ENCODE data around the gene SLC7A1.

Gene SLC7A1

DNA sequence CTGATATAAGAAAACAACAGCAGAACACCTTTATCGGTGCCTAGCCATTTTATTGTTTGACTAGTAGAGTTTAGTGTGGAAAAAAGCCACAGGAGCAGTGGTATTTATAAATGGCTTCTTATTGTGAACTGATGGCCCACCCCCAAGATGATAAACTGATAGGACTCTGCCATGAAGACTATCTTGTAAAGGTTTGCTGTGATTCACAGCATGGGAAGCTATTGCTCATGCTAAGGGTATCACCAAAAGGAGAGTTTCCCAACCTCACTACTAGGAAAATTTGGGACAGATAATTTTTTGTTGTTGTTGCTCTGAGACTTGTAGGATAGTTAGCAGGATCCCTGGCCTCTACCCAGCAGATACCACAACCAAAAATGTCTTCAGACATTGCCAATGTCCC is 12.0 kb upstream of the SLC7A1 start:
- no peak for TF ChIP-seq EZH2phosphoT487 (conservative IDR thresholded peaks at IDR 0.05; ENCODE audit: low read length)
- TF ChIP-seq, protein P1, sequence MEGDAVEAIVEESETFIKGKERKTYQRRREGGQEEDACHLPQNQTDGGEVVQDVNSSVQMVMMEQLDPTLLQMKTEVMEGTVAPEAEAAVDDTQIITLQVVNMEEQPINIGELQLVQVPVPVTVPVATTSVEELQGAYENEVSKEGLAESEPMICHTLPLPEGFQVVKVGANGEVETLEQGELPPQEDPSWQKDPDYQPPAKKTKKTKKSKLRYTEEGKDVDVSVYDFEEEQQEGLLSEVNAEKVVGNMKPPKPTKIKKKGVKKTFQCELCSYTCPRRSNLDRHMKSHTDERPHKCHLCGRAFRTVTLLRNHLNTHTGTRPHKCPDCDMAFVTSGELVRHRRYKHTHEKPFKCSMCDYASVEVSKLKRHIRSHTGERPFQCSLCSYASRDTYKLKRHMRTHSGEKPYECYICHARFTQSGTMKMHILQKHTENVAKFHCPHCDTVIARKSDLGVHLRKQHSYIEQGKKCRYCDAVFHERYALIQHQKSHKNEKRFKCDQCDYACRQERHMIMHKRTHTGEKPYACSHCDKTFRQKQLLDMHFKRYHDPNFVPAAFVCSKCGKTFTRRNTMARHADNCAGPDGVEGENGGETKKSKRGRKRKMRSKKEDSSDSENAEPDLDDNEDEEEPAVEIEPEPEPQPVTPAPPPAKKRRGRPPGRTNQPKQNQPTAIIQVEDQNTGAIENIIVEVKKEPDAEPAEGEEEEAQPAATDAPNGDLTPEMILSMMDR (IDR thresholded peaks at IDR 0.05; ENCODE audit: insufficient read depth, low read length, poor library complexity, severe bottlenecking): no peak

DNA sequence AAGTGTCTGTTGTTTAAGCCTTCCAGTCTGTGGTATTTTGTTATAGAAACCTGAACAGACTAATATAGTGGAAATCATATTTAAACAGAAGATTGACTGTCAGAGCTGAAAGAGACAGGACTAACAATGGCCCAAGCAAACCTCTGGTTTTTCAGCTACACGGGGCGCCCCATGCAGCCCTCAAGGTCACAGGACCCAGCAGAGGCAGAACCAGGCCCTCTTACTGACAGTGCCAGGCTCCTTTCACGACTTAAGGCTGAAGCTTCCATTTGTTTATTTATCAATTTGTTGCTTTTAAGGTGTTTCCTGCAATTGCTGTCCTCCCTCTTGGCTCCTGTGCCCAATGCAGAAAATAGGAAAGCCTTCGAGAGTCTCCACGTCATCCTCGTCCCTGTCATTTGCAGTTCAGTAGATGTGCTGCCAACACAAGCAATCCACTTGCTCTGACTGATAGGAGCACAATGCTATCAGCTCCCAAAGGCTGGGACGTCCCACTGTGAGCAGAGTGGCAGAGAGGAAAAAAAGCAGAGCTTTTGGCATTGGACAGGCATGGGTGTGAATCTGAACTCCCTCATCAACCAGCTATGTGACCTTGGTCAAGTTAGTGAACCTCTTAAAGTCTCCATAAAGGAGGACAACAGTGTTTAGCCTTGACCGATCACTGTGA is 10.5 kb upstream of the SLC7A1 start:
- Histone ChIP-seq H2AFZ (ENCODE audit: low read depth, low read length, severe bottlenecking) (no peak overlapping the region), H4K20me1 (ENCODE audit: low read depth, low read length) (no peaks in the 10 kb centered on the region), H3K36me3 (ENCODE audit: low read length) (no peaks in the 10 kb centered on the region), H3K9me2 (replicated peaks; ENCODE audit: insufficient read depth, low read length) (no peaks in the 10 kb centered on the region), H3F3A (ENCODE audit: insufficient read depth) (no peaks in the 10 kb centered on the region), H3K9me3 (ENCODE audit: insufficient read depth, low read length) (no peaks in the 10 kb centered on the region), H3K27ac (ENCODE audit: low read depth, low read length) (no peak overlapping the region), H3K27me3 (ENCODE audit: low read length) (no peaks in the 10 kb centered on the region), H3K9ac (ENCODE audit: low read length) (no peak overlapping the region), H3K4me2 (ENCODE audit: low read depth, low read length, poor library complexity, severe bottlenecking) (no peak overlapping the region), H3K4me3 (ENCODE audit: insufficient read depth, low read length, poor library complexity, severe bottlenecking) (no peak overlapping the region), H3K79me2 (ENCODE audit: insufficient read depth, low read length) (no peaks in the 10 kb centered on the region)
- TF ChIP-seq, protein P1 (IDR thresholded peaks at IDR 0.05; ENCODE audit: insufficient read depth, low read length, poor library complexity, severe bottlenecking): no peak
- TF ChIP-seq EZH2phosphoT487 (conservative IDR thresholded peaks at IDR 0.05; ENCODE audit: low read length): no peak

More for the DNA sequence above, 12.0 kb upstream of the SLC7A1 start:
- Histone ChIP-seq H3K4me3 (ENCODE audit: insufficient read depth, low read length, poor library complexity, severe bottlenecking) (no peak overlapping the region), H4K20me1 (ENCODE audit: low read depth, low read length) (no peaks in the 10 kb centered on the region), H3K4me2 (ENCODE audit: low read depth, low read length, poor library complexity, severe bottlenecking) (no peak overlapping the region), H3F3A (ENCODE audit: insufficient read depth) (no peaks in the 10 kb centered on the region), H3K79me2 (ENCODE audit: insufficient read depth, low read length) (no peaks in the 10 kb centered on the region), H3K27me3 (ENCODE audit: low read length) (no peaks in the 10 kb centered on the region), H2AFZ (ENCODE audit: low read depth, low read length, severe bottlenecking) (no peak overlapping the region), H3K9me3 (ENCODE audit: insufficient read depth, low read length) (no peaks in the 10 kb centered on the region), H3K9me2 (replicated peaks; ENCODE audit: insufficient read depth, low read length) (no peaks in the 10 kb centered on the region), H3K27ac (ENCODE audit: low read depth, low read length) (no peak overlapping the region), H3K36me3 (ENCODE audit: low read length) (no peaks in the 10 kb centered on the region), H3K9ac (ENCODE audit: low read length) (no peak overlapping the region)

DNA sequence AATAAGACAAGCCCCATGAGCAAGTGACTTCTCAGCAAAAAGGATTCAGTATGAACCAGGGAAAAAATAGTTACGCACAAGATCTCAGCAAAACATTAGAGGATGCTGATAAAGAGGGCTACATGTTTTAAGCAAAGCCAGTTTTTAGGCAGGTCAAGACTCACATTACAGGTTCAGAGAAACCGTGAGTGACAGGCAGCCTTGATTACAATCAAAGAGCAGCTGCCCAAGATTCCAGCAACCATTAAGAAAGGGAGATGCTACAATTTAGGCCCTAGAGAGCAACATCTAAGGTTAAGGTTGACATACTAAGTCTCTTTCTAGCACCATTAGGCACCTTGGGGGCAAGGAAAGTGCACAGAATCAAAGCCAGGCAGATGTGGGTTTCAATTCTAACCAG is 2.8 kb upstream of the SLC7A1 start:
- Histone ChIP-seq H3K27me3 (ENCODE audit: low read length) (no peaks in the 10 kb centered on the region), H3K79me2 (ENCODE audit: insufficient read depth, low read length) (peaks cover 20% of the 10 kb centered on the region), H3K9ac (ENCODE audit: low read length) (no peak overlapping the region), H3F3A (ENCODE audit: insufficient read depth) (no peaks in the 10 kb centered on the region), H3K4me3 (ENCODE audit: insufficient read depth, low read length, poor library complexity, severe bottlenecking) (no peak overlapping the region), H4K20me1 (ENCODE audit: low read depth, low read length) (no peaks in the 10 kb centered on the region; the same call in 1 of the 2 replicates), H3K27ac (ENCODE audit: low read depth, low read length) (no peak overlapping the region), H3K36me3 (ENCODE audit: low read length) (no peaks in the 10 kb centered on the region), H3K9me2 (replicated peaks; ENCODE audit: insufficient read depth, low read length) (no peaks in the 10 kb centered on the region), H3K9me3 (ENCODE audit: insufficient read depth, low read length) (no peaks in the 10 kb centered on the region), H2AFZ (ENCODE audit: low read depth, low read length, severe bottlenecking) (no peak overlapping the region), H3K4me2 (ENCODE audit: low read depth, low read length, poor library complexity, severe bottlenecking) (no peak overlapping the region)
- TF ChIP-seq, protein P1 (IDR thresholded peaks at IDR 0.05; ENCODE audit: insufficient read depth, low read length, poor library complexity, severe bottlenecking): no peak
- TF ChIP-seq EZH2phosphoT487 (conservative IDR thresholded peaks at IDR 0.05; ENCODE audit: low read length): no peak
